ENCODE measurements around the gene MEGF6.

Gene MEGF6

GRCh38 chr1:3498986-3499385, 112.3 kb downstream of the MEGF6 start:
- DNase-seq = no peak

DNA sequence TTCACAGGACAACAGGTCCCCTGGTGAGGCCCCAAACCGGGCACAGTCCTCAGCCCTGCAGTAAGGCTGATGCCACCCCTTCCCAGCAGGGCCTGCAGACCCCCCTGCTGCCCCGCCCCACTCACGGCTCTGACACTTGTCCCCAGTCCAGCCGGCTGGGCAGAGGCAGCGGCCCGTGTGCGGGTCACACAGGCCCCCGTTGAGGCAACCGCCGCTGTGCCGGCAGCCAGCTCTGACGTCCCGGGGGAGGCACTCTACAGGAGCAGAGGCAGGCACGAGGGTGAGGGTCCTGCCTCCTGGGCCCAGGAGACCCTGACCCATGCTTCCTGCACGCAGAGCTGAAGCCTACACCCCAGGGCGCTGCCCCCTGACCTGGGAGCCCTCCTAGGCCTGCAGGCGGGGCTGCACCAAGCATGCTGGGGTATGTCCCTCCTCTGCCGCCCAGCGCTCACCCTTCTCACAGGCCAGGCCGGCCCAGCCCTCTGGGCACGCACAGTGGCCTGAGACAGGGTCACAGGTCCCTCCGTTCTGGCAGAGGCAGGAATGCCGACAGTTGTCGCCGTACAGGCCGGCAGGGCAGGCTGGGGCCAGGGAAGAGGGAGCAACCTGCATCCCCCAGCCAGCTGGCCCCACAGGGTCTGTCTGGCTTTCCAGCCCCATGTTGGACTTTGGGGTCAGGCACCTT, 112.9 kb downstream of the MEGF6 start:
- no peak for DNase-seq

DNA sequence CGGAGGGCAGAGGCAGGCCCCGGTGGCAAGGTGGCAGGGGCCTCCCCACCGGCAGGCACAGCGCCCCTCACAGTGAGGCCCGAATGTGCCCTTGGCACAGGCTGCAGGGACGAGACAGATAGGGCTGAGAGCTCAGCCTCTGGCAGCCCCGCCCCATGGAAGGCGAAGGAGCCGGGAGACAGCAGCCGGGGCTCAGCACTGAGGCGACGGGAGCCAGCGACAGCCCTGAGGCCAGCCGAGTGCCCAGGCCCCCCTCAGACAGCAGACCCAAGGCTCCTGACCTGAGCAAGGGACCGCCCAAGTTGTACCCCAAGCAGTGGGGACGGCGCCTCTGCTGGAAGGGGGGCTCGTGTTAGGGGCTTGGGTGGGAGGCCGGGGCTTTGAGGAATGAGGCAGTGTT, 113.8 kb downstream of the MEGF6 start:
- no peak for DNase-seq

- DNase-seq = no peak
Measured at GRCh38 chr1:3496916-3497315, 114.4 kb downstream of the MEGF6 start.

GRCh38 chr1:3495776-3496745, 115.2 kb downstream of the MEGF6 start:
- peak; percentile 32 for DNase-seq

- no peak for DNase-seq
Measured at GRCh38 chr1:3494321-3495308, 116.7 kb downstream of the MEGF6 start.

- DNase-seq = no peak
Measured at GRCh38 chr1:3492545-3493246, 118.6 kb downstream of the MEGF6 start.

- DNase-seq = peak; percentile 80
Measured at GRCh38 chr1:3491291-3492246, 119.7 kb downstream of the MEGF6 start.

- no peak for DNase-seq
Measured at GRCh38 chr1:3490046-3490745, 121.1 kb downstream of the MEGF6 start.

- DNase-seq = no peak
Measured at GRCh38 chr1:3488432-3488831, 122.9 kb downstream of the MEGF6 start.

DNA sequence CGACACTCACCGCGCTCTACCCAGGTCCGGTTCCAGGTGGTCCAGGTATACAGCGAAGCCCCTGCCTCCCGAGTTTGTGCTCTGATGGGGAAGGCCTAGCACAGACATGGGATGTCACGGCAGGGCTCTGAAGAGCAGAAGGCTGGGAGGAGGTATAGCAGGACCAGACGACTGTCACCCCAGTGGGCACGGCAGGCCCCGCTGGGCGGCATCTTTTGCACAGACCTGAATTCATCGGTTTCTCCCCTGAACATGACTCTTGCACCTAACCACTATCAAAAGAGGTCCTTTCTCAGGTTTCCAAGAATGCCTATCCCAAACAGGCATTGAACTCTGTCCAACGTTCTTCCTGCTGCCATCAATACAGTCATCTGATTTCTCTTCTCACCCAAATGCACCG, 126.3 kb downstream of the MEGF6 start:
- no peak for DNase-seq

- peak; percentile 49 for DNase-seq
Measured at GRCh38 chr1:3483801-3484444, 127.4 kb downstream of the MEGF6 start.

DNA sequence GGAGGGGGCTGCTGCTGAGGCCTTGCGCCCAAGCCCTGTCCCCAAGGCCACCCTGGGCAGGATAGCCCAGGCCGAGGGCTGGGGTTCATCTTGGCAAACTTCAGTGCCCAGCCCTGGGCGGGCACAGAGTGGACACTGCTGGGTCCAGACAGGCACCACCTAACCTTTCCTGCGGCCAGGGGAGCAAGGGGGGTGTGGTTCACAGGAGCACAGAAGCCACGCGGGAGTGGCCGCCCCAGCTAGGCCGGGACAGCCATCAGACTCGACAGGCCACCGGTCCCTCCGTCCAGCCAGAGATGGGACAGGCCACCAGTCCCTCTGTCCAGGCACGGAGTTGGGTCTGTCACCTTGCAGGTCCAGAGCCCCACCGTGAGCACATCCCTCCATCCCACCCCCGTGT, 127.9 kb downstream of the MEGF6 start:
- DNase-seq = no peak

- no peak for DNase-seq
Measured at GRCh38 chr1:3482378-3482849, 128.9 kb downstream of the MEGF6 start.

DNA sequence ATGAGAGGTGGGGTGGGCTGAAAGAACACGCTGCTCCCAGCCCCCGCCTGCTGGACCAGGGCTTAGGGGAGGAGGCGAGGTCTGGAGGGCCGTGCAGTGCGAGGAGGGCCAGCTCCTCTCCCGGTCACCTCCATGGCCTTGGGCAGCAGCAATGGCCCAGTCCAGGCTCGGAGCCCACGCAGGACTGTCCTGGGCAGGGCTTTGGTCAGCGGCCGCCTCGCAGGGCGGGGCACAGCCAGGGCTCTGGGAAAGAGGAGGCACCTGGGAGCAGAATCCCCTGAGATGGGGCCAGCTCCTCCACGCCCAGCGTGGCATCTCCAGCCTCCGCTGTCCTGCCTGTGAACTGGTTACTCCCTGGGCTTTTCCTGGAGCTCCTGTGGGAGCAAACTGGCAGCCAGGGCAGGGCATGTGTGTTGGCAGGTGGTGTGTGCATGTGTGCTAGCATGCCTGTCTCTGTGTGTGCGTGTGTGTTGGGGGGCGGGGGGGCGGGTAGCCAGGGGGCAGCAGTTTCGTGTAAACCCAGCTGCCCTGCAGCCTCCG, 129.4 kb downstream of the MEGF6 start:
- no peak for DNase-seq

GRCh38 chr1:3481046-3481445, 130.3 kb downstream of the MEGF6 start:
- DNase-seq = no peak

- DNase-seq = no peak
Measured at GRCh38 chr1:3480369-3480719, 131.0 kb downstream of the MEGF6 start.

GRCh38 chr1:3479511-3480368, 131.6 kb downstream of the MEGF6 start:
- no peak for DNase-seq

Measured in suppressor macrophage treated with lipopolysaccharide for 4 hours (primary cell).